ENCODE results near the gene OPA1.

OPA1 gene

GRCh38 chr3:193665370-193665989 lies 72.5 kb downstream of the OPA1 start:
- H3K79me2 ChIP-seq (ENCODE audit: low read length), result no peaks in the 10 kb centered on the region
- H4K20me1 ChIP-seq (ENCODE audit: insufficient read depth, low read length), result no peaks in the 10 kb centered on the region
- H3K4me1 ChIP-seq (ENCODE audit: low read length), result no peaks in the 10 kb centered on the region
- H3K36me3 ChIP-seq (replicated peaks; ENCODE audit: insufficient read depth, low read length), result peaks cover 8% of the 10 kb centered on the region; the same call in 1 of the 2 replicates
- H3K4me2 ChIP-seq (ENCODE audit: low read depth, low read length), result no peak overlapping the region
- H3F3A ChIP-seq (ENCODE audit: insufficient read depth, low read length), result no peaks in the 10 kb centered on the region
- TF ChIP-seq EZH2phosphoT487 (IDR thresholded peaks at IDR 0.05; ENCODE audit: low read length) (no peak), EZH2 (optimal IDR thresholded peaks at IDR 0.05; ENCODE audit: low read depth, low read length) (no peak)
- TF ChIP-seq, protein P1, sequence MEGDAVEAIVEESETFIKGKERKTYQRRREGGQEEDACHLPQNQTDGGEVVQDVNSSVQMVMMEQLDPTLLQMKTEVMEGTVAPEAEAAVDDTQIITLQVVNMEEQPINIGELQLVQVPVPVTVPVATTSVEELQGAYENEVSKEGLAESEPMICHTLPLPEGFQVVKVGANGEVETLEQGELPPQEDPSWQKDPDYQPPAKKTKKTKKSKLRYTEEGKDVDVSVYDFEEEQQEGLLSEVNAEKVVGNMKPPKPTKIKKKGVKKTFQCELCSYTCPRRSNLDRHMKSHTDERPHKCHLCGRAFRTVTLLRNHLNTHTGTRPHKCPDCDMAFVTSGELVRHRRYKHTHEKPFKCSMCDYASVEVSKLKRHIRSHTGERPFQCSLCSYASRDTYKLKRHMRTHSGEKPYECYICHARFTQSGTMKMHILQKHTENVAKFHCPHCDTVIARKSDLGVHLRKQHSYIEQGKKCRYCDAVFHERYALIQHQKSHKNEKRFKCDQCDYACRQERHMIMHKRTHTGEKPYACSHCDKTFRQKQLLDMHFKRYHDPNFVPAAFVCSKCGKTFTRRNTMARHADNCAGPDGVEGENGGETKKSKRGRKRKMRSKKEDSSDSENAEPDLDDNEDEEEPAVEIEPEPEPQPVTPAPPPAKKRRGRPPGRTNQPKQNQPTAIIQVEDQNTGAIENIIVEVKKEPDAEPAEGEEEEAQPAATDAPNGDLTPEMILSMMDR (IDR thresholded peaks at IDR 0.05; ENCODE audit: low read length), result peak; percentile 57
- no peak overlapping the region for H2AFZ ChIP-seq (ENCODE audit: low read length)
- no peak overlapping the region for H3K27ac ChIP-seq (ENCODE audit: low read length)
- H3K4me3 ChIP-seq (ENCODE audit: low read length), result no peak overlapping the region
- DNase-seq, result peak; percentile 67
- no peaks in the 10 kb centered on the region for H3K9me3 ChIP-seq (replicated peaks; ENCODE audit: insufficient read depth, low read length)
- no peaks in the 10 kb centered on the region for H3K27me3 ChIP-seq (replicated peaks; ENCODE audit: insufficient read depth, low read length)
- no peak overlapping the region for H3K9ac ChIP-seq (ENCODE audit: low read length)
- H3K9me2 ChIP-seq (replicated peaks; ENCODE audit: insufficient read depth, low read length), result no peaks in the 10 kb centered on the region

DNA sequence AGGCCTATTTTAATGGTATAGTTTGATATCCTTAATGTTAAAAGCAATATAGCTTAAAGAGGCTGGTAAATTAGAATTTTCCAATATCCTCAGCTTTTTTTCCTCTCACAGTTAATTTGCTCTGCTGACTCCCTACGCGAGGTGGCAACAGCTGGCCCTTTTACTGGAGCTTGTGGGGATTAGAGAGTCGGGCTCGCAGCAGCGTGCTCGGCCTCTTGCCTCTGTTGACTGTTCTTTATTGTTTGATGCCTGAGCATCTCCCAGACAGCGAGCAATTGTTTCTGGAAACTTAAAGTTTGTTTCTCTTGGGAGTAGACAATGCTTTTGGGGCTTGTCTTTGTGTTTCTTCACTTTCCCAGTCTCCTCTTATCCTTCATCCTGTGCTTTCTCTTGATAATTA lies 80.8 kb downstream of the OPA1 start:
- no peaks in the 10 kb centered on the region for H3K9me2 ChIP-seq (replicated peaks; ENCODE audit: insufficient read depth, low read length)
- H3K9me3 ChIP-seq (replicated peaks; ENCODE audit: insufficient read depth, low read length), result no peaks in the 10 kb centered on the region
- no peaks in the 10 kb centered on the region for H3K79me2 ChIP-seq (ENCODE audit: low read length)
- H3K27me3 ChIP-seq (replicated peaks; ENCODE audit: insufficient read depth, low read length), result no peaks in the 10 kb centered on the region
- H2AFZ ChIP-seq (ENCODE audit: low read length), result no peak overlapping the region
- TF ChIP-seq EZH2phosphoT487 (IDR thresholded peaks at IDR 0.05; ENCODE audit: low read length), result no peak
- TF ChIP-seq EZH2 (optimal IDR thresholded peaks at IDR 0.05; ENCODE audit: low read depth, low read length), result no peak
- TF ChIP-seq, protein P1 (IDR thresholded peaks at IDR 0.05; ENCODE audit: low read length), result no peak
- H3F3A ChIP-seq (ENCODE audit: insufficient read depth, low read length), result no peaks in the 10 kb centered on the region
- H3K27ac ChIP-seq (ENCODE audit: low read length), result no peak overlapping the region
- no peak for DNase-seq
- no peaks in the 10 kb centered on the region for H4K20me1 ChIP-seq (ENCODE audit: insufficient read depth, low read length)
- no peak overlapping the region for H3K4me2 ChIP-seq (ENCODE audit: low read depth, low read length)
- H3K4me3 ChIP-seq (ENCODE audit: low read length), result no peak overlapping the region
- 0 out of 2 replicates have a peak, but pooled peaks cover 2% of the 10 kb centered on the region for H3K36me3 ChIP-seq (replicated peaks; ENCODE audit: insufficient read depth, low read length)
- no peaks in the 10 kb centered on the region for H3K4me1 ChIP-seq (ENCODE audit: low read length)
- H3K9ac ChIP-seq (ENCODE audit: low read length), result no peak overlapping the region

- no peaks in the 10 kb centered on the region for H3K27me3 ChIP-seq (replicated peaks; ENCODE audit: insufficient read depth, low read length)
- no peak overlapping the region for H3K9ac ChIP-seq (ENCODE audit: low read length)
- no peaks in the 10 kb centered on the region for H3K79me2 ChIP-seq (ENCODE audit: low read length)
- no peak overlapping the region for H3K27ac ChIP-seq (ENCODE audit: low read length)
- H3K4me2 ChIP-seq (ENCODE audit: low read depth, low read length), result no peak overlapping the region
- H2AFZ ChIP-seq (ENCODE audit: low read length), result no peak overlapping the region
- H4K20me1 ChIP-seq (ENCODE audit: insufficient read depth, low read length), result no peaks in the 10 kb centered on the region
- H3K36me3 ChIP-seq (replicated peaks; ENCODE audit: insufficient read depth, low read length), result 0 out of 2 replicates have a peak, but pooled peaks cover 2% of the 10 kb centered on the region
- H3K9me3 ChIP-seq (replicated peaks; ENCODE audit: insufficient read depth, low read length), result no peaks in the 10 kb centered on the region
- no peak for DNase-seq
- H3K4me3 ChIP-seq (ENCODE audit: low read length), result no peak overlapping the region
- H3K9me2 ChIP-seq (replicated peaks; ENCODE audit: insufficient read depth, low read length), result no peaks in the 10 kb centered on the region
- H3F3A ChIP-seq (ENCODE audit: insufficient read depth, low read length), result no peaks in the 10 kb centered on the region
- H3K4me1 ChIP-seq (ENCODE audit: low read length), result no peaks in the 10 kb centered on the region
- TF ChIP-seq, protein P1 (IDR thresholded peaks at IDR 0.05; ENCODE audit: low read length), result no peak
- TF ChIP-seq EZH2 (optimal IDR thresholded peaks at IDR 0.05; ENCODE audit: low read depth, low read length) (no peak), EZH2phosphoT487 (IDR thresholded peaks at IDR 0.05; ENCODE audit: low read length) (no peak)
Observed at GRCh38 chr3:193674714-193675113, 81.7 kb downstream of the OPA1 start.
